HEK293 (cell line): ENCODE results near the gene EIF4E1B.
A peak's percentile ranks its signal among the peaks of the same experiment; 100 is the strongest.

ENCODE experiments used
- CTCF ChIA-PET: fragments of 350-600 bp; formaldehyde crosslinking; extraction: SDS; loops from one replicate; lab custom pipeline; 2021; ENCODE audit warnings: antibody characterized with exemption; lab: Yijun Ruan, JAX
- POLR2A ChIA-PET: fragments of 300-600 bp; formaldehyde crosslinking; extraction: SDS; loops from one replicate; lab custom pipeline; 2020; ENCODE audit warnings: antibody characterized with exemption, inconsistent platforms; lab: Yijun Ruan, JAX
- H3K27ac ChIP-seq: fragments of 200-500 bp; sonication (Bioruptor generic); 2 replicates; pipeline ENCODE4 v1.5.1; 2014; ENCODE audit warnings: low read depth, low read length, control low read depth, inconsistent platforms; ENCODE audit errors: extremely low read depth
- H3K36me3 ChIP-seq, 2 experiments: fragments of 200-500 bp in 1 of 2; sonication (Bioruptor generic) in 1 of 2; 1 replicate in 1 of 2; 2 replicates in 1 of 2; pipeline ENCODE4 v1.5.1; 2014 to 2017; ENCODE audit warnings: inconsistent platforms in 2 of 2, low read length in 2 of 2; ENCODE audit not compliant: control insufficient read depth in 2 of 2, insufficient read depth in 1 of 2
- H3K4me1 ChIP-seq: fragments of 200-500 bp; sonication (Bioruptor generic); 2 replicates; pipeline ENCODE4 v1.5.1; 2014; ENCODE audit warnings: mild to moderate bottlenecking, low read length, inconsistent platforms; ENCODE audit not compliant: control insufficient read depth, insufficient read depth
- H3K4me3 ChIP-seq: 2 replicates; pipeline ENCODE4 v1.5.1; 2011; ENCODE audit warnings: low read depth, mild to moderate bottlenecking, control low read depth, low read length, moderate library complexity
- H3K9me3 ChIP-seq: fragments of 200-500 bp; sonication (Bioruptor generic); 2 replicates; pipeline ENCODE4 v1.5.1; 2014; ENCODE audit warnings: low read depth, low read length, inconsistent platforms; ENCODE audit not compliant: control insufficient read depth, insufficient read depth
- AEBP2 ChIP-seq: fragments of 450-650 bp; formaldehyde crosslinking; IDR thresholded peaks from 2 replicates; pipeline ENCODE4 v1.5.1; 2016; ENCODE audit warnings: missing biosample characterization, missing genetic modification characterization, borderline replicate concordance
- GLIS1 ChIP-seq: fragments of 450-650 bp; formaldehyde crosslinking; IDR thresholded peaks from 2 replicates; pipeline ENCODE4 v1.5.1; 2016; ENCODE audit warnings: missing biosample characterization, missing genetic modification characterization
- IKZF3 ChIP-seq: fragments of 450-650 bp; IDR thresholded peaks from 2 replicates; pipeline ENCODE4 v1.5.0; 2018; ENCODE audit warnings: missing biosample characterization, mild to moderate bottlenecking, missing genetic modification characterization, moderate library complexity
- KLF8 ChIP-seq: fragments of 450-650 bp; formaldehyde crosslinking; IDR thresholded peaks from 2 replicates; pipeline ENCODE4 v1.5.1; 2016; ENCODE audit warnings: missing biosample characterization, missing genetic modification characterization
- MZF1 ChIP-seq: fragments of 450-650 bp; formaldehyde crosslinking; IDR thresholded peaks from 2 replicates; pipeline ENCODE4 v1.5.1; 2017; ENCODE audit warnings: missing biosample characterization, missing genetic modification characterization, borderline replicate concordance
- ZBTB10 ChIP-seq: fragments of 450-650 bp; formaldehyde crosslinking; IDR thresholded peaks from 2 replicates; pipeline ENCODE4 v1.5.1; 2016; ENCODE audit warnings: missing biosample characterization, missing genetic modification characterization
- ZBTB11 ChIP-seq: fragments of 450-650 bp; formaldehyde crosslinking; conservative IDR thresholded peaks from 2 replicates; pipeline ENCODE4 v1.5.1; 2016; ENCODE audit warnings: low read depth, missing biosample characterization, missing genetic modification characterization
- ZBTB8A ChIP-seq: fragments of 450-650 bp; formaldehyde crosslinking; IDR thresholded peaks from 2 replicates; pipeline ENCODE4 v1.5.1; 2016; ENCODE audit warnings: missing biosample characterization, missing genetic modification characterization
- ZFHX2 ChIP-seq: fragments of 450-650 bp; formaldehyde crosslinking; conservative IDR thresholded peaks from 2 replicates; pipeline ENCODE4 v1.5.1; 2016; ENCODE audit warnings: missing biosample characterization, missing genetic modification characterization
- ZNF10 ChIP-seq: fragments of 450-650 bp; formaldehyde crosslinking; IDR thresholded peaks from 2 replicates; pipeline ENCODE4 v1.5.1; 2017; ENCODE audit warnings: missing biosample characterization, missing genetic modification characterization
- ZNF114 ChIP-seq: fragments of 450-650 bp; formaldehyde crosslinking; IDR thresholded peaks from 2 replicates; pipeline ENCODE4 v1.5.0; 2017; ENCODE audit warnings: missing biosample characterization, missing genetic modification characterization
- ZNF157 ChIP-seq: fragments of 450-650 bp; formaldehyde crosslinking; IDR thresholded peaks from 2 replicates; pipeline ENCODE4 v1.5.1; 2016; ENCODE audit warnings: missing biosample characterization, missing genetic modification characterization
- ZNF184 ChIP-seq: fragments of 450-650 bp; IDR thresholded peaks from 2 replicates; pipeline ENCODE4 v1.5.1; 2018; ENCODE audit warnings: missing biosample characterization, mild to moderate bottlenecking, missing genetic modification characterization
- ZNF19 ChIP-seq: fragments of 450-650 bp; formaldehyde crosslinking; IDR thresholded peaks from 2 replicates; pipeline ENCODE4; 2016; ENCODE audit warnings: missing biosample characterization, missing genetic modification characterization, low read depth
- ZNF211 ChIP-seq: fragments of 450-650 bp; formaldehyde crosslinking; IDR thresholded peaks from 2 replicates; pipeline ENCODE4 v1.5.1; 2016; ENCODE audit warnings: low read depth, missing biosample characterization, missing genetic modification characterization
- ZNF311 ChIP-seq: fragments of 450-650 bp; formaldehyde crosslinking; IDR thresholded peaks from 2 replicates; pipeline ENCODE4 v1.5.1; 2017; ENCODE audit warnings: missing biosample characterization, missing genetic modification characterization, borderline replicate concordance
- ZNF398 ChIP-seq: fragments of 450-650 bp; formaldehyde crosslinking; IDR thresholded peaks from 2 replicates; pipeline ENCODE4 v1.5.1; 2017; ENCODE audit warnings: missing biosample characterization, missing genetic modification characterization
- ZNF585B ChIP-seq: fragments of 450-650 bp; formaldehyde crosslinking; IDR thresholded peaks from 2 replicates; pipeline ENCODE4 v1.5.1; 2016; ENCODE audit warnings: missing biosample characterization, missing genetic modification characterization
- ZNF692 ChIP-seq: fragments of 450-650 bp; formaldehyde crosslinking; IDR thresholded peaks from 2 replicates; pipeline ENCODE4 v1.5.1; 2016; ENCODE audit warnings: missing biosample characterization, missing genetic modification characterization
- ZNF701 ChIP-seq: fragments of 450-650 bp; formaldehyde crosslinking; IDR thresholded peaks from 2 replicates; pipeline ENCODE4 v1.5.1; 2016; ENCODE audit warnings: missing biosample characterization, missing genetic modification characterization
- ZXDB ChIP-seq: fragments of 450-650 bp; formaldehyde crosslinking; IDR thresholded peaks from 2 replicates; pipeline ENCODE4 v1.5.1; 2016; ENCODE audit warnings: missing biosample characterization, missing genetic modification characterization

EIF4E1B gene

GRCh38 chr5:176656467-176656990 is 26.1 kb downstream of the EIF4E1B start:
- Histone ChIP-seq H3K4me1 (no peaks in the 10 kb centered on the region), H3K4me3 (no peak overlapping the region), H3K9me3 (no peaks in the 10 kb centered on the region), H3K27ac (no peak overlapping the region), H3K36me3 (peaks cover 4 to 16% of the 10 kb centered on the region in 2 experiments; a peak in 2 of 3 replicates)
- TF ChIP-seq ZBTB8A (tag by site-specific recombination) (no peak), ZBTB11 (tag by site-specific recombination) (no peak), ZNF19 (tag by site-specific recombination) (no peak), ZFHX2 (tag by site-specific recombination) (no peak), ZNF692 (tag by site-specific recombination) (no peak), MZF1 (tag by site-specific recombination) (no peak)
- POLR2A ChIA-PET, result interaction anchor here (0.7 kb wide), 1 partner anchor 14 kb away, joined by 3 read pairs; no protein-coding TSS in a partner anchor
- CTCF ChIA-PET, result interaction anchor here (0.6 to 1.9 kb wide), 3 partner anchors 114 to 457 kb away, joined by 3 to 10 read pairs (median 3); no protein-coding TSS in a partner anchor

GRCh38 chr5:176658007-176658599 is 27.6 kb downstream of the EIF4E1B start:
- ChIA-PET CTCF (interaction anchor here (0.6 to 3.7 kb wide), 30 partner anchors 9 to 1907 kb away, joined by 3 to 26 read pairs (median 3); partner anchors contain the start of genes CLTB and SNCB), POLR2A (no interaction called here)
- no peaks in the 10 kb centered on the region for H3K4me1 ChIP-seq
- no peak overlapping the region for H3K27ac ChIP-seq
- no peak overlapping the region for H3K4me3 ChIP-seq
- no peaks in the 10 kb centered on the region for H3K9me3 ChIP-seq
- H3K36me3 ChIP-seq, result peaks cover 4 to 13% of the 10 kb centered on the region in 2 experiments; a peak in 2 of 3 replicates
- TF ChIP-seq GLIS1, result 0 out of 2 replicates have a peak, but pooled peaks have one; percentile 8
- TF ChIP-seq ZNF585B (tag by site-specific recombination), result no peak
- no peak for TF ChIP-seq ZFHX2 (tag by site-specific recombination)
- no peak for TF ChIP-seq ZBTB10 (tag by site-specific recombination)
- TF ChIP-seq ZNF211, result no peak
- TF ChIP-seq ZNF701 (tag by site-specific recombination), result no peak
- no peak for TF ChIP-seq ZNF311 (tag by site-specific recombination)
- peak; percentile 54; the same call in 1 of the 2 replicates for TF ChIP-seq IKZF3 (tag by site-specific recombination)
- TF ChIP-seq MZF1 (tag by site-specific recombination), result no peak
- no peak for TF ChIP-seq AEBP2 (tag by site-specific recombination)
- TF ChIP-seq ZXDB, result no peak
- TF ChIP-seq ZNF10 (tag by site-specific recombination), result no peak
- TF ChIP-seq ZNF184 (tag by site-specific recombination), result no peak
- TF ChIP-seq ZNF114 (tag by site-specific recombination), result no peak
- no peak for TF ChIP-seq ZNF157 (tag by site-specific recombination)
- TF ChIP-seq ZNF19 (tag by site-specific recombination), result no peak
- TF ChIP-seq ZNF398 (tag by site-specific recombination), result no peak
- TF ChIP-seq KLF8 (tag by site-specific recombination), result no peak
